Ramos (cell line): ENCODE results near the gene IL36A.

Experiments
- in situ Hi-C: fragments of 300-500 bp; cut with MboI; formaldehyde crosslinking; loops from one replicate; pipeline ENCODE4 v1.14.3; 2022; ENCODE audit warnings: low sequenced_read_pairs; ENCODE audit not compliant: unreplicated experiment

Gene IL36A

GRCh38 chr2:113005030-113005509 is at the start of gene IL36A:
Gene IL36A, plus strand, starts transcription at chr2:113005459. Its CDS starts 413 bp downstream, at chr2:113005872.
- in situ Hi-C loops: no loop called here

GRCh38 chr2:112957511-112957910 is 47.7 kb upstream of the IL36A start:
- in situ Hi-C loops: loop anchor here (10.0 kb wide), 1 partner anchor 223 kb away; no protein-coding TSS in a partner anchor

- in situ Hi-C loops: loop anchor here (10.0 kb wide), 1 partner anchor 224 kb away; no protein-coding TSS in a partner anchor
Measured at GRCh38 chr2:112958428-112959108, 46.7 kb upstream of the IL36A start.

GRCh38 chr2:112959109-112959812 is 46.0 kb upstream of the IL36A start:
- in situ Hi-C loops: loop anchor here (10.0 kb wide), 1 partner anchor 224 kb away; no protein-coding TSS in a partner anchor

- in situ Hi-C loops: no loop called here
Measured at GRCh38 chr2:112960230-112960825, 44.9 kb upstream of the IL36A start.

GRCh38 chr2:112962308-112963175 is 42.7 kb upstream of the IL36A start:
- in situ Hi-C loops: no loop called here

GRCh38 chr2:112967023-112967422 is 38.2 kb upstream of the IL36A start:
- in situ Hi-C loops: no loop called here

GRCh38 chr2:112972423-112973086 is 32.7 kb upstream of the IL36A start:
- in situ Hi-C loops: no loop called here

GRCh38 chr2:112973156-112973555 is 32.1 kb upstream of the IL36A start:
- in situ Hi-C loops: no loop called here

- in situ Hi-C loops: no loop called here
Measured at GRCh38 chr2:112977559-112978056, 27.7 kb upstream of the IL36A start, which contains the start of gene IL36G. Gene IL36G, plus strand, starts transcription at chr2:112978006. Its CDS starts 633 bp downstream, at chr2:112978639.

GRCh38 chr2:112979731-112980130 is 25.5 kb upstream of the IL36A start:
- in situ Hi-C loops: no loop called here

GRCh38 chr2:112980537-112980936 is 24.7 kb upstream of the IL36A start:
- in situ Hi-C loops: no loop called here

- in situ Hi-C loops: no loop called here
Measured at GRCh38 chr2:112985090-112985489, 20.2 kb upstream of the IL36A start.

GRCh38 chr2:112989611-112990010 is 15.6 kb upstream of the IL36A start:
- in situ Hi-C loops: no loop called here

- in situ Hi-C loops: no loop called here
Measured at GRCh38 chr2:112993831-112994230, 11.4 kb upstream of the IL36A start.

- in situ Hi-C loops: no loop called here
Measured at GRCh38 chr2:112994648-112995047, 10.6 kb upstream of the IL36A start.

- in situ Hi-C loops: no loop called here
Measured at GRCh38 chr2:112995346-112995920, 9.8 kb upstream of the IL36A start.

GRCh38 chr2:112996635-112997034 is 8.6 kb upstream of the IL36A start:
- in situ Hi-C loops: no loop called here

- in situ Hi-C loops: no loop called here
Measured at GRCh38 chr2:112997151-112997550, 8.1 kb upstream of the IL36A start.
